IMR-90 (cell line): Measurements from ENCODE around the gene ITPR3. TPM values are rescaled to one million over a fixed set of nuclear protein-coding genes. Genes with fewer than 3 reads are reported as not detected.

ENCODE experiments used
- ATAC-seq: fragments of 200-7000 bp; cut with Tn5 transposase; 2 replicates; pipeline ENCODE4 v1.9.1; 2020; ENCODE audit warnings: low read depth, mild to moderate bottlenecking, moderate library complexity
- BruUV-seq: library from RNA; stranded (reverse); fragments of 400-500 nt; replicated peaks from 2 replicates; lab custom pipeline; 2021; lab: Mats Ljungman, UMichigan
- CTCF ChIA-PET: fragments of 300-600 bp; formaldehyde crosslinking; extraction: SDS; loops from one replicate; lab custom pipeline; 2021; ENCODE audit warnings: antibody characterized with exemption; lab: Yijun Ruan, JAX
- POLR2A ChIA-PET: fragments of 300-600 bp; sonication (Branson Sonifier 250); formaldehyde crosslinking; loops from one replicate; lab custom pipeline; 2022; ENCODE audit warnings: antibody characterized with exemption; ENCODE audit not compliant: unreplicated experiment; lab: Charles Lee
- DNase-seq: peaks from one replicate; pipeline ENCODE4 v3.0.0; 2013
- H2AFZ ChIP-seq: replicated peaks from 2 replicates; pipeline ENCODE3; 2013; ENCODE audit warnings: low read length, mild to moderate bottlenecking; ENCODE audit not compliant: poor library complexity
- H2AK5ac ChIP-seq: 2 replicates; pipeline ENCODE4 v1.6.1; 2013; ENCODE audit warnings: low read depth, low read length, inconsistent platforms
- H2AK9ac ChIP-seq: replicated peaks from 2 replicates; pipeline ENCODE3; 2013; ENCODE audit warnings: mild to moderate bottlenecking, low read depth, low read length, moderate library complexity; ENCODE audit not compliant: poor library complexity
- H2BK120ac ChIP-seq: 2 replicates; pipeline ENCODE4 v1.6.1; 2013; ENCODE audit warnings: low read depth, low read length, inconsistent platforms
- H2BK15ac ChIP-seq: 3 replicates; pipeline ENCODE4 v1.6.1; 2013; ENCODE audit warnings: low read depth, low read length, inconsistent platforms
- H2BK20ac ChIP-seq: 2 replicates; pipeline ENCODE4 v1.6.1; 2013; ENCODE audit warnings: low read depth, mild to moderate bottlenecking, inconsistent platforms, low read length, moderate library complexity
- H2BK5ac ChIP-seq: 2 replicates; pipeline ENCODE4 v1.6.1; 2013; ENCODE audit warnings: mild to moderate bottlenecking, low read depth, low read length, inconsistent platforms; ENCODE audit not compliant: poor library complexity, severe bottlenecking
- H3K14ac ChIP-seq: replicated peaks from 2 replicates; pipeline ENCODE4 v1.6.1; 2013; ENCODE audit warnings: low read depth, low read length, inconsistent platforms
- H3K18ac ChIP-seq: 2 replicates; pipeline ENCODE4 v1.6.1; 2013; ENCODE audit warnings: low read depth, low read length, control low read depth
- H3K23ac ChIP-seq: 2 replicates; pipeline ENCODE4 v1.6.1; 2013; ENCODE audit warnings: low read depth, low read length, inconsistent platforms
- H3K27ac ChIP-seq: 2 replicates; pipeline ENCODE4 v1.5.1; 2013; ENCODE audit warnings: mild to moderate bottlenecking, control low read depth, low read length; ENCODE audit not compliant: insufficient read depth
- H3K27me3 ChIP-seq: 2 replicates; pipeline ENCODE4 v1.6.1; 2013; ENCODE audit warnings: low read length; ENCODE audit not compliant: control insufficient read depth, insufficient read depth
- H3K36me3 ChIP-seq: 2 replicates; pipeline ENCODE4 v1.6.1; 2013; ENCODE audit warnings: low read length, mixed read lengths; ENCODE audit not compliant: control insufficient read depth, insufficient read depth
- H3K4ac ChIP-seq: 2 replicates; pipeline ENCODE4 v1.6.1; 2013; ENCODE audit warnings: low read depth, low read length, inconsistent platforms
- H3K4me1 ChIP-seq: 2 replicates; pipeline ENCODE4 v1.6.1; 2013; ENCODE audit warnings: low read length, mixed read lengths; ENCODE audit not compliant: control insufficient read depth, insufficient read depth
- H3K4me2 ChIP-seq: 2 replicates; pipeline ENCODE4 v1.6.1; 2013; ENCODE audit warnings: low read depth, mild to moderate bottlenecking, control low read depth, low read length, moderate library complexity
- H3K4me3 ChIP-seq: 2 replicates; pipeline ENCODE4 v1.5.1; 2013; ENCODE audit warnings: low read depth, mild to moderate bottlenecking, control low read depth, low read length, moderate library complexity; ENCODE audit not compliant: insufficient read depth
- H3K56ac ChIP-seq: 2 replicates; pipeline ENCODE4 v1.6.1; 2013; ENCODE audit warnings: low read length, inconsistent platforms; ENCODE audit not compliant: insufficient read depth; ENCODE audit errors: extremely low read depth
- H3K79me1 ChIP-seq, 2 experiments: 2 replicates each; pipeline ENCODE4 v1.6.1; 2013; ENCODE audit warnings: low read length in 2 of 2, inconsistent platforms in 1 of 2, low read depth in 1 of 2
- H3K9ac ChIP-seq: 2 replicates; pipeline ENCODE4 v1.6.1; 2013; ENCODE audit warnings: low read depth, low read length, control low read depth
- H3K9me1 ChIP-seq: 2 replicates; pipeline ENCODE4 v1.6.1; 2013; ENCODE audit warnings: low read length, inconsistent platforms; ENCODE audit not compliant: insufficient read depth
- H3K9me3 ChIP-seq: 2 replicates; pipeline ENCODE4 v1.6.1; 2013; ENCODE audit warnings: low read length; ENCODE audit not compliant: control insufficient read depth, insufficient read depth
- H4K20me1 ChIP-seq: 2 replicates; pipeline ENCODE4 v1.6.1; 2013; ENCODE audit warnings: low read length, inconsistent platforms; ENCODE audit not compliant: insufficient read depth
- H4K5ac ChIP-seq: 2 replicates; pipeline ENCODE4 v1.6.1; 2013; ENCODE audit warnings: mild to moderate bottlenecking, low read depth, low read length, control low read depth
- H4K8ac ChIP-seq, 2 experiments: 2 replicates each; pipeline ENCODE4 v1.6.1; 2013; ENCODE audit warnings: low read depth in 2 of 2, low read length in 2 of 2, control low read depth in 1 of 2, inconsistent platforms in 1 of 2
- H4K91ac ChIP-seq: 2 replicates; pipeline ENCODE4 v1.6.1; 2013; ENCODE audit warnings: low read depth, low read length, inconsistent platforms; ENCODE audit not compliant: insufficient read depth
- CHD1 ChIP-seq: IDR thresholded peaks from 2 replicates; pipeline ENCODE4 v1.6.1; 2012; ENCODE audit warnings: low read depth, low read length, improper control_type of control experiment
- NFE2L2 ChIP-seq: fragments of 150-350 bp; IDR thresholded peaks from 2 replicates; pipeline ENCODE4 v1.6.1; 2016; ENCODE audit warnings: low read depth, mild to moderate bottlenecking, low read length
- POLR2A ChIP-seq: IDR thresholded peaks from 2 replicates; pipeline ENCODE4 v1.6.1; 2012; ENCODE audit warnings: mild to moderate bottlenecking, low read depth, low read length
- WGBS, 2 experiments: methylation state at CpG; one replicate each; pipeline versions ENCODE4 v1.1.5 to v1.1.7; 2013; ENCODE audit warnings: missing lambda C conversion rate in 2 of 2; ENCODE audit not compliant: insufficient read length in 1 of 2; ENCODE audit errors: extremely low coverage in 2 of 2; 5-methylcytosine and 5-hydroxymethylcytosine counted together
- dilution Hi-C: fragments of 300-500 bp; cut with HindIII; formaldehyde crosslinking; loops from one replicate; pipeline ENCODE4 v1.14.3; 2018; ENCODE audit warnings: low sequenced_read_pairs; ENCODE audit not compliant: unreplicated experiment
- in situ Hi-C: fragments of 300-500 bp; cut with MboI; formaldehyde crosslinking; loops from 3 replicates; pipeline ENCODE4 v1.14.3; 2019; ENCODE audit warnings: low sequenced_read_pairs, inconsistent platforms, mixed read lengths
- intact Hi-C: fragments of 100-400 bp; cut with micrococcal nuclease; formaldehyde crosslinking; loops from 2 replicates; pipeline ENCODE4 v1.10.0; 2022
- polyA plus RNA-seq, 3 experiments: library from polyadenylated mRNA; depleted of rRNA; stranded (reverse); fragments of >200 nt; gene quantifications; 2 replicates each; pipeline ENCODE4 v1.2.3, GENCODE V29; 2012; ENCODE audit warnings: low replicate concordance in 1 of 3
- total RNA-seq: library from RNA; depleted of rRNA; stranded (reverse); fragments of >200 nt; gene quantifications from 2 replicates; pipeline ENCODE4 v1.2.3, GENCODE V29; 2012
- TF ChIP-seq, protein P1 (sequence below): conservative IDR thresholded peaks from 2 replicates; pipeline ENCODE4 v1.5.1; 2012; ENCODE audit warnings: mild to moderate bottlenecking, low read depth, low read length, improper control_type of control experiment
- TF ChIP-seq, protein P2 (sequence below): fragments of 150-350 bp; IDR thresholded peaks from 2 replicates; pipeline ENCODE4 v1.6.1; 2016; ENCODE audit warnings: low read depth, mild to moderate bottlenecking, low read length, moderate library complexity, borderline replicate concordance

The ITPR3 gene
- total and polyA plus RNA-seq, 2 of the 4 experiments (the other 2 are of a cell fraction) = 1.6 to 3.7 TPM

DNA sequence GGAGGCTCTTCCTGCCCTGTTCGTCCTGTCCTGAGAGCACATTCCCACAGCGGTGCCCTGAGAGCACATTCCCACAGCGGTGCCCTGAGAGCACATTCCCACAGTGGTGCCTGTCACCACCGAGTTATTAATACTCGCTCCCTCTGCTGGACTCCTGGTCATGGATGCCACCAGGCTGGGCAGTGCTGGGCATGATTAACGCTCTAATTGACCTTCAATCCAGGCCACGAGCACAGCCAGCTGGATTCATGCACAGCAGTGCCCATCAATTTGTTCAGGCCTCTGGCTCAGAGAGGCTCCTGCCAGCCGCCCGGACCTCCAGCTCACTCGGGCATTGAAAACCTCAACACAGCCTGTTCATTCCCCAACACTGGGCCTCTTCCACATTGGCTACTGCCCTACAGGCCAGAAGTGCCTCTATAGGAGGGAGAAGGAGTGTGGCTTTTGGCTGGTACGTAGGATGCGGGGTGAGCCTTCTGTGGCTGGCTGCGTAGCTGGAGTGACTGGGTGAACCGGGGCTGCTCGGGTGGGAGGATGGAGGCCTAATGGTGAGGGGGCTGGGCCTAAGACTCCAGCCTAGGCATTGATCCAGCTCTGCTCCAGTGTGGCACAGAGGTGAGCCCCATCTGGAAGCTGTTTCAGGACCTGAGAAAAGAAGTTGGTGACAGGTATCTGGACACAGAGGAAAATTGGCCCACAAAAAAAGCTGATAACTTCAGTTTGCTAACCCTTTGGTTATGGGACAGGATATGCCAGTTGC is 116.3 kb downstream of the ITPR3 start (continued):
- no peak for TF ChIP-seq POLR2A

DNA sequence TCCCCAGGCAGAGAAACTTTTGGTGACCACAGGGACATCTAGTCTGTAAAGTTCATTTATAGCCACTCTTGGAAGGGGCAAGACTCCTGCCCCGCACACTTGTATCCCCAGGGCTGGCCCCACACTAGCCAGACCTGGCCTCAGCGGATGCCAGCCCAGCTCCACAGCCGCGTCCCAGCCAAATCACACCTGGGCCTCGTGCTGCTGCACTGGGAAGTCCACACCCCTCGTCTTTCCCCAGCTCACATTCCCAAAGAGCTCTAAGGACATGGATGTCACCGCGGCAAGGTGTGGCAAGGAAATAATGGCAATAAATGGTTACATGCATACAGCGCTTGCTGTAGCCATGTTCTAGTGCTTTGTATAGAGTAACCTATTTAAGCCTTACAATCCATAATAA is 117.0 kb downstream of the ITPR3 start:
- CTCF ChIA-PET = interaction anchor here (0.5 kb wide), 1 partner anchor 677 kb away, joined by 9 read pairs; no protein-coding TSS in a partner anchor

More for the DNA sequence above, 117.0 kb downstream of the ITPR3 start:
- POLR2A ChIA-PET = no interaction called here
- no peak overlapping the region for H2BK15ac ChIP-seq
- H4K20me1 ChIP-seq = no peaks in the 10 kb centered on the region; the same call in 1 of the 2 replicates
- dilution Hi-C loops = no loop called here
- H3K9me3 ChIP-seq = no peaks in the 10 kb centered on the region
- H2BK5ac ChIP-seq = no peak overlapping the region
- no peak overlapping the region for H2AFZ ChIP-seq
- H3K18ac ChIP-seq = no peak overlapping the region
- DNase-seq (no peak), ATAC-seq (no peak)
- H3K4me3 ChIP-seq = no peak overlapping the region
- no TSS peak for BruUV-seq
- no peak overlapping the region for H3K4ac ChIP-seq
- no peak overlapping the region for H4K5ac ChIP-seq
- H3K79me1 ChIP-seq = no peaks in the 10 kb centered on the region
- no peak overlapping the region for H2BK20ac ChIP-seq
- H2BK120ac ChIP-seq = no peak overlapping the region
- TF ChIP-seq CHD1 (no peak), POLR2A (no peak), NFE2L2 (no peak)
- TF ChIP-seq, protein P1, sequence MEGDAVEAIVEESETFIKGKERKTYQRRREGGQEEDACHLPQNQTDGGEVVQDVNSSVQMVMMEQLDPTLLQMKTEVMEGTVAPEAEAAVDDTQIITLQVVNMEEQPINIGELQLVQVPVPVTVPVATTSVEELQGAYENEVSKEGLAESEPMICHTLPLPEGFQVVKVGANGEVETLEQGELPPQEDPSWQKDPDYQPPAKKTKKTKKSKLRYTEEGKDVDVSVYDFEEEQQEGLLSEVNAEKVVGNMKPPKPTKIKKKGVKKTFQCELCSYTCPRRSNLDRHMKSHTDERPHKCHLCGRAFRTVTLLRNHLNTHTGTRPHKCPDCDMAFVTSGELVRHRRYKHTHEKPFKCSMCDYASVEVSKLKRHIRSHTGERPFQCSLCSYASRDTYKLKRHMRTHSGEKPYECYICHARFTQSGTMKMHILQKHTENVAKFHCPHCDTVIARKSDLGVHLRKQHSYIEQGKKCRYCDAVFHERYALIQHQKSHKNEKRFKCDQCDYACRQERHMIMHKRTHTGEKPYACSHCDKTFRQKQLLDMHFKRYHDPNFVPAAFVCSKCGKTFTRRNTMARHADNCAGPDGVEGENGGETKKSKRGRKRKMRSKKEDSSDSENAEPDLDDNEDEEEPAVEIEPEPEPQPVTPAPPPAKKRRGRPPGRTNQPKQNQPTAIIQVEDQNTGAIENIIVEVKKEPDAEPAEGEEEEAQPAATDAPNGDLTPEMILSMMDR = no peak
- TF ChIP-seq, protein P2, sequence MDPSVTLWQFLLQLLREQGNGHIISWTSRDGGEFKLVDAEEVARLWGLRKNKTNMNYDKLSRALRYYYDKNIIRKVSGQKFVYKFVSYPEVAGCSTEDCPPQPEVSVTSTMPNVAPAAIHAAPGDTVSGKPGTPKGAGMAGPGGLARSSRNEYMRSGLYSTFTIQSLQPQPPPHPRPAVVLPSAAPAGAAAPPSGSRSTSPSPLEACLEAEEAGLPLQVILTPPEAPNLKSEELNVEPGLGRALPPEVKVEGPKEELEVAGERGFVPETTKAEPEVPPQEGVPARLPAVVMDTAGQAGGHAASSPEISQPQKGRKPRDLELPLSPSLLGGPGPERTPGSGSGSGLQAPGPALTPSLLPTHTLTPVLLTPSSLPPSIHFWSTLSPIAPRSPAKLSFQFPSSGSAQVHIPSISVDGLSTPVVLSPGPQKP = no peak
- H2AK9ac ChIP-seq = no peak overlapping the region
- H3K27me3 ChIP-seq = peaks cover 7% of the 10 kb centered on the region; the same call in 1 of the 2 replicates
- H4K8ac ChIP-seq = no peak overlapping the region
- H3K27ac ChIP-seq = no peak overlapping the region
- no peaks in the 10 kb centered on the region for H3K36me3 ChIP-seq
- H2AK5ac ChIP-seq = no peak overlapping the region
- no peak overlapping the region for H3K23ac ChIP-seq
- no peak overlapping the region for H3K4me2 ChIP-seq
- no peaks in the 10 kb centered on the region for H3K4me1 ChIP-seq
- no peaks in the 10 kb centered on the region for H3K9me1 ChIP-seq
- intact Hi-C loops = no loop called here
- H3K56ac ChIP-seq = no peak overlapping the region
- WGBS, 2 experiments = 90% methylated on average over 2 of the region's 9 CpGs; no CpG with 5 or more reads in 1 of the 2 experiments
- no peak overlapping the region for H3K9ac ChIP-seq
- no peak overlapping the region for H4K91ac ChIP-seq
- in situ Hi-C loops = no loop called here
- no peak overlapping the region for H3K14ac ChIP-seq
